Neural progenitor cell (in vitro differentiated cells): ENCODE measurements around the gene FOXJ3.

Source experiments
- CTCF ChIP-seq: fragments of 200-600 bp; sonication (generic); IDR thresholded peaks from 2 replicates; pipeline ENCODE4 v1.5.1; 2017; ENCODE audit warnings: antibody characterized with exemption, mild to moderate bottlenecking
- EZH2 ChIP-seq: fragments of 200-600 bp; sonication (generic); IDR thresholded peaks from 2 replicates; pipeline ENCODE4 v1.6.1; 2017; ENCODE audit warnings: antibody characterized with exemption, mild to moderate bottlenecking, moderate library complexity
- EZH2phosphoT487 ChIP-seq: fragments of 200-600 bp; sonication (generic); IDR thresholded peaks from 2 replicates; pipeline ENCODE4 v1.6.1; 2017; ENCODE audit warnings: antibody characterized with exemption

GRCh38 chr1:42164551-42165420 is 170.2 kb downstream of the FOXJ3 start, which contains the start of gene GUCA2A:
- no peak for TF ChIP-seq CTCF
- TF ChIP-seq EZH2: no peak
- no peak for TF ChIP-seq EZH2phosphoT487
